ENCODE measurements around the gene TRIM54.
"Not testable (repeated sequence)": the region's sequence is repeated elsewhere in the genome, so short reads cannot be mapped to it uniquely, and the experiment has no call there.

TRIM54 gene

DNA sequence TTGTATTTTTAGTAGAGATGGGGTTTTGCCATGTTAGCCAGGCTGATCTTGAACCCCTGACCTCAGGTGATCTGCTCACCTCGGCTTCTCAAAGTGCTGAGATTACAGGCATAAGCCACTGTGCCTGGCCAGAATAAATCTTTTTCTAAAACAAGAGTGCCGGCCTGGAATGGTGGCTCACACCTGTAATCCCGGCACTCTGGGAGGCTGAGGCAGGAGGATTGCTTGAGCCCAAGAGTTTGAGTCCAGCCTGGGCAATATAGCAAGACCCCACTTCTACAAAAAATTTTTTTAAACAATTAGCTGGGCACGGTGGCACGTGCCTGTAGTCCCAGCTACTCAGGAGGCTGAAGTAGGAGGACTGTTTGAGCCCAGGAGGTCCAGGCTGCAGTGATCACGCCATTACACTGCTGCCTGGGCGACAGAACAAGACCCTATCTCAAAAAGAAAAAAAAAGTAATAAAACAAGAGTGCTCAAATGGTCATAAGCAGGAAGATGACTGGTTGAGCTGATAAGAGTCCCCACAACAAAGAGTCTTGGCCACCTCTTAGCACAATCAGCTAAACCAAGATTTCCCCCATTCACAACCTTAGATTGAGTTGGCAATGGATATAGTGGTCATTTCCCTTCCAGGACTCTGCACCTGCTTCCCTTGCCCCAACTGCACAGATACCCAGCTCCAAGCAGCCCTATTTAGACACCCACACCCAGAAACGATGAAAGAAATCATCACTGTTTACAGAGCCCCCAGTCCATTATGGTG, 31.8 kb downstream of the TRIM54 start:
- H3K4me3 ChIP-seq (ENCODE audit: low read depth, low read length): no peak overlapping the region
- no peak overlapping the region for H2AFZ ChIP-seq
- peaks cover 3% of the 10 kb centered on the region for H3K79me2 ChIP-seq
- H3K9me3 ChIP-seq (ENCODE audit: control insufficient read depth, low read length): no peaks in the 10 kb centered on the region
- no peaks in the 10 kb centered on the region for H3K27me3 ChIP-seq (ENCODE audit: control insufficient read depth, insufficient read depth, low read length)
- TF ChIP-seq, protein P1, sequence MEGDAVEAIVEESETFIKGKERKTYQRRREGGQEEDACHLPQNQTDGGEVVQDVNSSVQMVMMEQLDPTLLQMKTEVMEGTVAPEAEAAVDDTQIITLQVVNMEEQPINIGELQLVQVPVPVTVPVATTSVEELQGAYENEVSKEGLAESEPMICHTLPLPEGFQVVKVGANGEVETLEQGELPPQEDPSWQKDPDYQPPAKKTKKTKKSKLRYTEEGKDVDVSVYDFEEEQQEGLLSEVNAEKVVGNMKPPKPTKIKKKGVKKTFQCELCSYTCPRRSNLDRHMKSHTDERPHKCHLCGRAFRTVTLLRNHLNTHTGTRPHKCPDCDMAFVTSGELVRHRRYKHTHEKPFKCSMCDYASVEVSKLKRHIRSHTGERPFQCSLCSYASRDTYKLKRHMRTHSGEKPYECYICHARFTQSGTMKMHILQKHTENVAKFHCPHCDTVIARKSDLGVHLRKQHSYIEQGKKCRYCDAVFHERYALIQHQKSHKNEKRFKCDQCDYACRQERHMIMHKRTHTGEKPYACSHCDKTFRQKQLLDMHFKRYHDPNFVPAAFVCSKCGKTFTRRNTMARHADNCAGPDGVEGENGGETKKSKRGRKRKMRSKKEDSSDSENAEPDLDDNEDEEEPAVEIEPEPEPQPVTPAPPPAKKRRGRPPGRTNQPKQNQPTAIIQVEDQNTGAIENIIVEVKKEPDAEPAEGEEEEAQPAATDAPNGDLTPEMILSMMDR (IDR thresholded peaks at IDR 0.05): no peak
- no peak overlapping the region for H3K4me2 ChIP-seq (ENCODE audit: low read length)
- H3K36me3 ChIP-seq (ENCODE audit: control insufficient read depth, insufficient read depth, low read length): no peaks in the 10 kb centered on the region
- H3K9ac ChIP-seq: no peak overlapping the region
- H3K27ac ChIP-seq: no peak overlapping the region
- H3K4me1 ChIP-seq: no peaks in the 10 kb centered on the region

DNA sequence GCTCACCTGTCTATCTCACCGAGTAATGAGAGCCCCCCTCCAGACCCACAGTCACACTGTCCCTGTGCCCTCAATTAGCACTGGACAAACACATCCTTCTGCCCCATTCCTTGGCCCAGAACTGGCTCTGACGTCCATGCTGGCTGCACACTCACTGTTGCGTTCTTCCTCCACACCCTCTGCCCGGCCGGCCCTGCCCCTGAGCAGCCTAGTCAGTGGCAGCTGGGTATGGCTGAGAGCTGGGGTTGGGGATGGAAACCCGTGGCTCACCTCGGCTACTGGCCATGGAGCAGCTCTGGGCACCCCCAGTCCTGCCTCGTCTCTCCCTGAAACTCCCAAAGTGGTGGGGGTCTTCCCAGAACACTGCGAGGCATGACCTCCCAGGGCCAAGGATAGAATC, 32.5 kb downstream of the TRIM54 start:
- H3K9me3 ChIP-seq (ENCODE audit: control insufficient read depth, low read length): no peaks in the 10 kb centered on the region
- no peaks in the 10 kb centered on the region for H3K36me3 ChIP-seq (ENCODE audit: control insufficient read depth, insufficient read depth, low read length)
- H2AFZ ChIP-seq: no peak overlapping the region
- H3K4me1 ChIP-seq: no peaks in the 10 kb centered on the region
- no peaks in the 10 kb centered on the region for H3K27me3 ChIP-seq (ENCODE audit: control insufficient read depth, insufficient read depth, low read length)
- TF ChIP-seq, protein P1 (IDR thresholded peaks at IDR 0.05): no peak
- no peak overlapping the region for H3K9ac ChIP-seq
- no peak overlapping the region for H3K4me2 ChIP-seq (ENCODE audit: low read length)
- peaks cover 3% of the 10 kb centered on the region for H3K79me2 ChIP-seq
- H3K4me3 ChIP-seq (ENCODE audit: low read depth, low read length): no peak overlapping the region
- H3K27ac ChIP-seq: no peak overlapping the region

GRCh38 chr2:27315122-27315521, 32.9 kb downstream of the TRIM54 start:
- no peaks in the 10 kb centered on the region for H3K4me1 ChIP-seq
- H3K27me3 ChIP-seq (ENCODE audit: control insufficient read depth, insufficient read depth, low read length): no peaks in the 10 kb centered on the region
- H2AFZ ChIP-seq: no peak overlapping the region
- H3K9me3 ChIP-seq (ENCODE audit: control insufficient read depth, low read length): no peaks in the 10 kb centered on the region
- TF ChIP-seq, protein P1 (IDR thresholded peaks at IDR 0.05): no peak
- H3K79me2 ChIP-seq: peaks cover 3% of the 10 kb centered on the region
- H3K36me3 ChIP-seq (ENCODE audit: control insufficient read depth, insufficient read depth, low read length): no peaks in the 10 kb centered on the region
- no peak overlapping the region for H3K9ac ChIP-seq
- no peak overlapping the region for H3K27ac ChIP-seq
- no peak overlapping the region for H3K4me2 ChIP-seq (ENCODE audit: low read length)
- H3K4me3 ChIP-seq (ENCODE audit: low read depth, low read length): no peak overlapping the region

DNA sequence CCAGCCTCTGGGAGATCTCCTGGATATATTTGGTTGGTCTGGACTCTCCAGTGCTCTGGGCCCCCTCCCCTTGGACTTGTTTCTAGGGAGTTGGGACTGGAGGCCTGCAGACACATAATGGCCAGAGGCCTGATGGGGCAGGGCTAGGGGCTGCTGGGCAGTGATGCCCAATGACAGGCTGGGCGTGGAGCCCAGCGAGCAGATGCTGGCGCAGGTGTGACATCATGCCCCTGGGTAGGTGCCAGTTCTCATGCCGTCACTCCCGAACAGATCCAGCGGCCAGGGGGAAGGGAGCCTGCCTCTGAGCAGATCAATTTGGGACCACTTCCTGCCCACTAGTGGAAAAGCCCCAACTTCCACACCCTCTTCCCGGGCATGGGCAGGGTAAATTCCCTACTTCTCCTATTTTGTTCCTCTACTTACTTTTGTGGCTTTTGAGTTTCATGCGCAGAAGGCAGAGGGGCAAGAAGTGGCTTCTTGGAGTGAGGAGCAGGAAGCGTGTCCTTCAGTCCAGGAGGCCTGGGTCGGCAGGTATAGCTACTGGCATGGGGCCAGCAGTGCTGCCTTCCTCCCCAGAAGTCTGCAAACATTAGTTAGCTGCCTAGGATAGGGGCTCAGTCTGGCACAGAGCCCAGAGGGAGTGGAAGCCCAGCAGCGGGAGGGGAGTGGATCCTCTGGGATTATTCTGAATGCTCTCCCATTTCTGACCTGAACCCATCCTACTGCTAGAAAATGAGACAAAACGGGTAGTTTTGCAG, 34.6 kb downstream of the TRIM54 start:
- no peaks in the 10 kb centered on the region for H3K27me3 ChIP-seq (ENCODE audit: control insufficient read depth, insufficient read depth, low read length)
- peaks cover 14% of the 10 kb centered on the region for H3K4me1 ChIP-seq
- no peaks in the 10 kb centered on the region for H3K9me3 ChIP-seq (ENCODE audit: control insufficient read depth, low read length)
- no peak overlapping the region for H3K9ac ChIP-seq
- TF ChIP-seq, protein P1 (IDR thresholded peaks at IDR 0.05): no peak
- no peak overlapping the region for H3K27ac ChIP-seq
- H3K36me3 ChIP-seq (ENCODE audit: control insufficient read depth, insufficient read depth, low read length): no peaks in the 10 kb centered on the region
- peaks cover 3% of the 10 kb centered on the region for H3K79me2 ChIP-seq
- H3K4me3 ChIP-seq (ENCODE audit: low read depth, low read length): no peak overlapping the region
- H2AFZ ChIP-seq: no peak overlapping the region
- H3K4me2 ChIP-seq (ENCODE audit: low read length): no peak overlapping the region

DNA sequence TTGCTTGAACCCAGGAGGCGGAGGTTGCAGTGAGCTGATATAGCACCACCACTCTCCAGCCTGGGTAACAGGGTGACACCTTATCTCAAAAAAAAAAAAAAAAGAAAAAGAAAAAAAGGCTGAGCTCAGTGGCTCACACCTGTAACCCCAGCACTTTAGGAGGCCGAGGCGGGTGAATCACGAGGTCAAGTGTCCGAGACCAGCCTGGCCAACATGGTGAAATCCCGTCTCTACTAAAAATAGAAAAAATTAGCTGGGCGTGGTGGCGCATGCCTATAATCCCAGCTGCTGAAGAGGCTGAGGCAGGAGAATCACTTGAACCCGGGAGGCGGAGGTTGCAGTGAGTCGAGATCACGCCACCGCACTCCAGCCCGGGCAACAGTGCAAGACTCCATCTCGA, 37.6 kb downstream of the TRIM54 start:
- not testable (repeated sequence) for H3K4me3 ChIP-seq (ENCODE audit: low read depth, low read length); H2AFZ ChIP-seq; H3K4me2 ChIP-seq (ENCODE audit: low read length); H3K27ac ChIP-seq; H3K36me3 ChIP-seq (ENCODE audit: control insufficient read depth, insufficient read depth, low read length); H3K79me2 ChIP-seq; H3K9ac ChIP-seq; H3K9me3 ChIP-seq (ENCODE audit: control insufficient read depth, low read length); H3K27me3 ChIP-seq (ENCODE audit: control insufficient read depth, insufficient read depth, low read length)
- H3K4me1 ChIP-seq: peaks cover 18% of the 10 kb centered on the region

Data from parathyroid adenoma (tissue), 2 donors.